NB4 (cell line): ENCODE data around the gene B4GALNT4.

ENCODE experiments used
- DNase-seq: peaks from one replicate; pipeline ENCODE4 v3.0.0; 2010; ENCODE audit warnings: low read depth
- H3K4me3 ChIP-seq: one replicate; pipeline ENCODE4 v1.5.1; 2011; ENCODE audit warnings: mild to moderate bottlenecking, low read depth, low read length, moderate library complexity
- MYC ChIP-seq: IDR thresholded peaks from 2 replicates; pipeline ENCODE4 v1.6.1; 2011; ENCODE audit warnings: low read depth, low read length
- POLR2A ChIP-seq: IDR thresholded peaks from 2 replicates; pipeline ENCODE4 v1.6.1; 2011; ENCODE audit warnings: mild to moderate bottlenecking; ENCODE audit not compliant: insufficient read length; ENCODE audit errors: extremely low read depth
- TF ChIP-seq, protein P1 (sequence below): IDR thresholded peaks from one replicate; pipeline ENCODE4 v1.5.1; 2012; ENCODE audit warnings: low read depth, low read length
- TF ChIP-seq, protein P2 (sequence below): IDR thresholded peaks from 2 replicates; pipeline ENCODE4 v1.6.1; 2011; ENCODE audit warnings: low read depth, low read length

The B4GALNT4 gene

DNA sequence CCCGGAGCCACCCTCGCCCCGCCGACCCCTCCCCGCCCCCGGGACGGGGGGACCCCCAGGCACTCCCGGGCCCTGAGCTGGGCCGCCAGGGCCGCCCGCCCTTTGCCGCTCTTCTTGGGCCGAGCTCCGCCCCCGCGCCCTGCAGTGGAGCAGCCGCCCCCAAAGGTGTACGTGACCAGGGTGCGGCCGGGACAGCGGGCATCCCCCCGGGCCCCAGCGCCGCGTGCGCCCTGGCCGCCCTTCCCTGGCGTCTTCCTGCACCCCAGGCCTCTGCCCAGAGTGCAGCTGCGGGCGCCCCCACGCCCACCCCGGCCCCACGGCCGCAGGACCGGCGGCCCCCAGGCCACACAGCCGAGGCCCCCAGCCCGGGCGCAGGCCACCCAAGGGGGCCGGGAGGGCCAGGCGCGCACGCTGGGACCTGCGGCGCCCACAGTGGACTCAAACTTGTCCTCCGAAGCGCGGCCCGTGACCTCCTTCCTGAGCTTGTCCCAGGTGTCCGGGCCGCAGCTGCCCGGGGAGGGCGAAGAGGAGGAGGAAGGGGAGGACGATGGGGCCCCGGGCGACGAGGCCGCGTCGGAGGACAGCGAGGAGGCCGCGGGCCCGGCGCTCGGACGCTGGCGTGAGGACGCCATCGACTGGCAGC is 7.4 kb downstream of the B4GALNT4 start:
- no peak for DNase-seq
- no peak for TF ChIP-seq POLR2A
- TF ChIP-seq MYC = no peak
- TF ChIP-seq, protein P1, sequence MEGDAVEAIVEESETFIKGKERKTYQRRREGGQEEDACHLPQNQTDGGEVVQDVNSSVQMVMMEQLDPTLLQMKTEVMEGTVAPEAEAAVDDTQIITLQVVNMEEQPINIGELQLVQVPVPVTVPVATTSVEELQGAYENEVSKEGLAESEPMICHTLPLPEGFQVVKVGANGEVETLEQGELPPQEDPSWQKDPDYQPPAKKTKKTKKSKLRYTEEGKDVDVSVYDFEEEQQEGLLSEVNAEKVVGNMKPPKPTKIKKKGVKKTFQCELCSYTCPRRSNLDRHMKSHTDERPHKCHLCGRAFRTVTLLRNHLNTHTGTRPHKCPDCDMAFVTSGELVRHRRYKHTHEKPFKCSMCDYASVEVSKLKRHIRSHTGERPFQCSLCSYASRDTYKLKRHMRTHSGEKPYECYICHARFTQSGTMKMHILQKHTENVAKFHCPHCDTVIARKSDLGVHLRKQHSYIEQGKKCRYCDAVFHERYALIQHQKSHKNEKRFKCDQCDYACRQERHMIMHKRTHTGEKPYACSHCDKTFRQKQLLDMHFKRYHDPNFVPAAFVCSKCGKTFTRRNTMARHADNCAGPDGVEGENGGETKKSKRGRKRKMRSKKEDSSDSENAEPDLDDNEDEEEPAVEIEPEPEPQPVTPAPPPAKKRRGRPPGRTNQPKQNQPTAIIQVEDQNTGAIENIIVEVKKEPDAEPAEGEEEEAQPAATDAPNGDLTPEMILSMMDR = no peak
- TF ChIP-seq, protein P2, sequence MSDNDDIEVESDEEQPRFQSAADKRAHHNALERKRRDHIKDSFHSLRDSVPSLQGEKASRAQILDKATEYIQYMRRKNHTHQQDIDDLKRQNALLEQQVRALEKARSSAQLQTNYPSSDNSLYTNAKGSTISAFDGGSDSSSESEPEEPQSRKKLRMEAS = no peak
- no peak overlapping the region for H3K4me3 ChIP-seq

DNA sequence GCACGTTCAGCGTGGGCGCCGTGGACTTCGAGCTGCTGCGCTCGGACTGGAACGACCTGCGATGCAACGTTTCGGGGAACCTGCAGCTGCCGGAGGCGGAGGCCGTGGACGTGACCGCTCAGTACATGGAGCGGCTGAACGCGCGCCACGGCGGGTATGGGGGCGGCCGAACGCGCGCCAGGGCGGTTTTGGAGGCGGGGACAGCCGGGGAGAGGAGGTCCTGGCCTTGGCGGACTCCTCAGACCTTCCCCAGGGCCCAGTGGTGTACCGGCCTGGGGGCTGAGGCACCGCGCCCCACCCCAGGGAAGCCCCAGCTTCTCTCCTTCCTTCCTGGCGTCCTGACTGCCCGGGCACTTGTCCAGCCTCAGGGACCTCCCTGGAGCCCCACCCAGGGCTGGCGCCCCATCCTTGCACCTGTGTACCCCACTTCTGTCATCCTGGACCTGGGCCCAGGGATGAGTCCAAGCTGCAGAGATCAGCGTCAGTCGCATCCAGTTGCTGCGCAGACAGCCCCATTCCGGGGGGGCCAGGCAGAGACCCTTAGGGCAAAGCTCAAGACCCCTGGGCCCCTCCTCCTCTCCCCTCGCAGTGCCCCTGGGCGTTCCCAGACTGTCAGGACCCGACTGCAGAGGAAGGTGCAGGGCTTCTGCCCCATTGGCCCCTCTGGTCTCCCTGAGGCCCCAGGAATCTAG is 8.0 kb downstream of the B4GALNT4 start:
- H3K4me3 ChIP-seq = no peak overlapping the region
- TF ChIP-seq, protein P2 = no peak
- TF ChIP-seq, protein P1 = no peak
- no peak for TF ChIP-seq MYC
- no peak for TF ChIP-seq POLR2A
- DNase-seq = no peak

DNA sequence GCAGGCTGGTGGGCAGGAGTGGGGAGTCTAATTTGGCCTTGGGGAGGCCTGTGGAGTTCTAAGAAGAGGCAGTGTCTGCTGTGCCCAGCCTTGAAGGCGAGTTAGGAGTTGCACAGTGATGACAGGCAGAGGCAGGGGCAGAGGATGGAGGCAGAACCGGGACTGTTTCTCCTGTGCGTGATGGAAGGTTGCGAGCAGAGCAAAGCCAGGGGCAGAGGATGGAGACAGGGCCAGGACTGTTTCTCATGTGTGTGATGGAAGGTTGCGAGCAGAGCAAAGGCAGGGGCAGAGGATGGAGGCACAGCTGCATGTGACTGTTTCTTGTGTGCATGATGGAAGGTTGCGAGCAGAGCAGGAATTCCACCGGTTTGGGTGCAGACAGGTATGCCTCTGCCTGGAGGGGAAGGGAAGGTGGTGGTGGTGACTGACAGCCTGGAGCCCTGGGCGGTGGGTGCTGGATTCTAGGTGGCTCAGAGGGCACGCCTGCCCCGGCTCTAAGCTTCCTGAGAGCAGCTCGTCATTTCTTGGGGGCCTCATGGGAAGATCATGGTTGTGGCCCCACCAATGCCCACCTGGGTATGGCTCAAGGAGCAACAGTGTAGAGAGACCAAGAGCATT is 8.7 kb downstream of the B4GALNT4 start:
- H3K4me3 ChIP-seq = no peak overlapping the region
- DNase-seq = no peak
- TF ChIP-seq POLR2A (no peak), MYC (no peak)
- TF ChIP-seq, protein P2 = no peak
- TF ChIP-seq, protein P1 = no peak

DNA sequence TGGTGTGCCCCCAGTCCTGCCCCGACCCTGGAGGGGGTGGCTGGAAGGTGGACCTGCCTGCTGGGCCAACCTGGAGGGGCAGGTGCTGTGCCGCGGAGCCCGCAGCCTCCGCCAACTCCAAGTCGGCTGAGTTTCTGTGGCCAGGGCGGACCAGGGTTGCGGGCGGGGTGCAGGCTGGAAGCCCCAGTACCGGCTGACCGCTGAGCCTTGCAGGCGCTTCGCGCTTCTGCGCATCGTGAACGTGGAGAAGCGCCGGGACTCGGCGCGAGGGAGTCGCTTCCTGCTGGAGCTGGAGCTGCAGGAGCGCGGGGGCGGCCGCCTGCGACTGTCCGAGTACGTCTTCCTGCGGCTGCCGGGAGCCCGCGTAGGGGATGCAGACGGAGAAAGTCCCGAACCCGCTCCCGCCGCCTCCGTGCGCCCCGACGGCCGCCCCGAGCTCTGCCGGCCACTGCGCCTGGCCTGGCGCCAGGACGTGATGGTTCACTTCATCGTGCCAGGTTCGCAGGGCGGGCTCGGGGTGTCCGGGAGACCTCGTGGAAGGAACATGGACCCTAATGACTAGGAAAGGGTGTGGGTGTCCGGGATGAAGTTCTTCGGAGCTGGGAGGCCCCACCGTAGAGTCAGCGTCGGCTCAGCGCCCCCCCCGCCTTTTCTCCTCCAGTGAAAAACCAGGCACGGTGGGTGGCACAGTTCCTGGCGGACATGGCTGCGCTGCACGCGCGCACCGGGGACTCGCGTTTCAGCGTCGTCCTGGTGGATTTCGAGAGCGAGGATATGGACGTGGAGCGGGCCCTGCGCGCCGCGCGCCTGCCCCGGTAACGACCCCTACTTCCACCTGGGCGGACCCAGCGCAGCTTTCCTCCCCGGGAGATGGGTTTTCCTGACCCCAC is 10.2 kb downstream of the B4GALNT4 start:
- TF ChIP-seq MYC = no peak
- TF ChIP-seq, protein P1 = no peak
- TF ChIP-seq POLR2A = no peak
- TF ChIP-seq, protein P2 = no peak
- no peak for DNase-seq
- H3K4me3 ChIP-seq = no peak overlapping the region

DNA sequence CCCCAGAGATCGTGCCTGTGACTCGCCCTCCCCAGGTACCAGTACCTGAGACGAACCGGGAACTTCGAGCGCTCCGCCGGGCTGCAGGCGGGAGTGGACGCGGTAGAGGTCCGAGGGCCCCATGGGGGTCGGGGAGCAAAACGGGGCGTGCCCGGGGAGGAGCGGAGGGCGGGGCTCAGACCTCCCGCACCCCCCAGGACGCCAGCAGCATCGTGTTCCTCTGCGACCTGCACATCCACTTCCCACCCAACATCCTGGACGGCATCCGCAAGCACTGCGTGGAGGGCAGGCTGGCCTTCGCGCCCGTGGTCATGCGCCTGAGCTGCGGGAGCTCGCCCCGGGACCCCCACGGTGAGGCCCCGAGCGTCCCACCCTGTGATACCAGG is 10.8 kb downstream of the B4GALNT4 start:
- DNase-seq = no peak
- no peak for TF ChIP-seq MYC
- TF ChIP-seq, protein P2 = no peak
- TF ChIP-seq, protein P1 = no peak
- no peak for TF ChIP-seq POLR2A
- H3K4me3 ChIP-seq = no peak overlapping the region
